CD4-positive, alpha-beta T cell treated with Interleukin-15 for 4 hours (primary cell): ENCODE results near the gene MRPL19.

Experiments used
- DNase-seq: peaks from one replicate; pipeline ENCODE4 v3.0.0-alpha.2; 2020; ENCODE audit warnings: low spot score

The MRPL19 gene

DNA sequence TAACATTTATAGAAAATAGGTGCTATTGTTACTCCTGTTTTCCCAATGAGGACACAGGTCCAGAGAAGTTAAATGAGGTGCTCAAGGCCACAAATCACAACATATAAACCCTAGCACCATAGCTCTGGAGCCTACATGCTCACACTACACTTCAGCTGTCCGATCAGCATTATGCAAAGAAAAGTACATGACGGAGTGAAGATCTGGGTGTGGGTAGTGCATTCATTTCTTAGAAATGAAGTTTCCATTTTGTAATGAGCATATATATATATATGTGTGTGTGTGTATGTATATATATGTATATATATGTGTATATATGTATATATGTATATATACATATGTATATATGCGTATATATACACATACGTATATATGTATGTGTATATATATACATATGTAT lies 30.2 kb upstream of the MRPL19 start:
- DNase-seq, result no peak

- no peak for DNase-seq
Observed at GRCh38 chr2:75616933-75617332, 29.6 kb upstream of the MRPL19 start.

DNA sequence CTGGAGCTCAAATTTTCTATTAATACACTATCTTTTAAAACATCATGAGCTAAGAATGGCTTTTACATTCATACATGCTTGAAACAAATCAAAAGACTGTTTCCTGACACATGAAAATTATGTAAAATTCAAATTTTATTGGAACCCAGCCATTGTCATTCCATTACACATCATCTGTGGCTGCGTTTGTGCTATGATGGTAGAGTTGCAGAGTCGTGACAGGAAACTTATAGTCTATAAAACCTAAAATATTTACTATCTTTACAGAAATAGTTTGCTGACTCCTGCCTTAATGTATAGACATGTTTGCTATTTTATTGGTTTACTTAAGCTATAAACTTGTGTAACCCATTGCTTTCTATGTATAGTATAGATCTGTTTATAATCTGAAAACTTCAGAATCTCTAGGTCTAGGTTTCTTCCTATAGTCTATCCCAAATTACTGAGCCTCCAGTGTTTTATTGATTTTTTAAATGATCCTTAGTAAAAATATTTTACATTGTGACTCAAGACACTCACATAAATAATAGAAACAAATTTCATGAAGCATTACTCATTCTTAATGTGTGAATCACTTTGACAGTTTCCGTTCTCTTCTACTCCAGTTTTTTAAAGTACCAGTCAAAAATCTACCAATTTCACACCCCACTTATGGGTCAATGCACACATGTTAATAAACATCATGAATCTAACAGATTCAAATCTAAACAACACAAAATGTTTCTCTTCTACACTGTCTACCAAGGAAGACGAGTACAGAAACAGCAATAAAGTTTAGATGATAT lies 26.4 kb upstream of the MRPL19 start:
- DNase-seq, result no peak

DNA sequence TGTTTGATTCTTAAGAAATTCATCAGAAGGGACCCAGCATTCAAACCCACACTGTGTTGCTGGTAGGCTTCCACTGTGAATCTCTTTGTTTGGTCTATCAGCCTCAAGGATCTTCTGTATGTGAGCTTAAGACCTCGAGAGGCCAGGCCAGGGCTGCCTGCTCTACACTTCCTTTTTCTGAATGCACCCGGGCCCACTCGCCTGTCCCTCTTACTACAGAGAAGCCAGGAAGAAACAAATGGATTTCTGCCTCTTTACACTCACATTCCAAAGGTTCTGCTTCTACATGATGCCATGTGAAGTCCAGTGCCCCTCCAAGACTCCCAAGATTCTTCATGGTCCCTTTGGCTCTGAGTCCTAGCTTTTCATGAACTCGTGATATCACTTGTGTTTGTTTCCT lies 25.4 kb upstream of the MRPL19 start:
- no peak for DNase-seq

DNA sequence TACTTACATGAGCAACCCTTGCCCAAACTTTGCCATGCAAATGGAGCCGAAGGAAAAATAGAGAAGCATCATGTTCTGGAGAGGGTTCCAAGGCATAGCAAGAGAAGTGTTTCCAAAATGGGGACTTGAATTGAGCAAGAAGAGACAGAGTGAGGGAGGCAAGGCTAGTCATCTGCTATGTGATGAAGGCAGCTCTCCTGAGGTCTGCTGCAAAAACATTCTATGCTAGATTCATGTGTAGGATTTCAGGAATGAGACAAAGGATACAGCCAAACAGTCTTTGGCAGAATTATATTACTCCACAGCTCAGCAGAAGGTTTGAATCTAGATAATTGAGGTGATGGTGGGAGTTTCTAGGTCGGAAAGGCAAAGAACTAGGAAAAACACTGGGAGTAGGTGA lies 24.1 kb upstream of the MRPL19 start:
- DNase-seq, result no peak

- DNase-seq, result no peak
Observed at GRCh38 chr2:75622929-75623328, 23.7 kb upstream of the MRPL19 start.

GRCh38 chr2:75627902-75628504 lies 18.6 kb upstream of the MRPL19 start:
- DNase-seq, result peak; percentile 46

GRCh38 chr2:75632091-75632701 lies 14.4 kb upstream of the MRPL19 start:
- DNase-seq, result no peak

DNA sequence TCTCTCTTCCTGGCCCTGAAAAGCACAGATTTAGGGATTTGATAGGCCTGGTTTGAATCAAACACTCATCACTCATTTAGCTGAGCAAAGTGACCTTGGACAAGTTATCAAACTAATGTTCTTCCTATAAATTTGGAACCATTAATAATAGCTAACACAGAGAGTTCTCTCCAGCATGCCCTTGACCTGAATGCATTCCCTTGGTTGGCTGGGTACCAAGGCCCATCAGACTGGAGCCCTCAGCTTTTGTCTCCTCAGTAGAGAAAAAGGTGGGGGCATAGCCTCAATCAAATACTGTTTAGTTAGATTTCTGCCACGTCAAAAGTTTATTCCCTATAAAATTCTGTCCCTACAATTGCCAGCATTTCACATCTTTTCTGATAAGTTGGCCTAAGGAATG lies 13.8 kb upstream of the MRPL19 start:
- no peak for DNase-seq

GRCh38 chr2:75633620-75634019 lies 13.0 kb upstream of the MRPL19 start:
- DNase-seq, result no peak

GRCh38 chr2:75634945-75635344 lies 11.6 kb upstream of the MRPL19 start:
- DNase-seq, result no peak

DNA sequence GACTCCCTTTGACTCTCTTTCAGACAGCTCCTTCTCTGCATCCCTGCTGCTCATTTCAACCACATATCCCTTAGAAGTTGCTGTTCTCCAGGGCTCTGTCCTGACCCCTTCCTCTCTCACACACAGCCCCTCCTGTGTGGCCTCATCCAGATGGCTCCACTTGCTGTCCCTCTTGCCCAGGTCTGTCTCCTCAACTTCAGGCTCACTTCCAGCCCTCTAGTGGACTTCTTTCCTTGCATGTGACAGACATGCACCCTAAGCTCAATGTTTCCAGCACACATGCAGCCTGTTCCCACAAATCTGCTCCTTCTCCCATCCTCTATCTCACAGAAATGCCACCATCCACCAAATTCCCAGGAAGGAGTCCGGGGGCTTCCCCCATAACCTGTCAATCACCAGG lies 9.0 kb upstream of the MRPL19 start:
- DNase-seq, result no peak

- DNase-seq, result peak; percentile 47
Observed at GRCh38 chr2:75640621-75641121, 5.9 kb upstream of the MRPL19 start.

DNA sequence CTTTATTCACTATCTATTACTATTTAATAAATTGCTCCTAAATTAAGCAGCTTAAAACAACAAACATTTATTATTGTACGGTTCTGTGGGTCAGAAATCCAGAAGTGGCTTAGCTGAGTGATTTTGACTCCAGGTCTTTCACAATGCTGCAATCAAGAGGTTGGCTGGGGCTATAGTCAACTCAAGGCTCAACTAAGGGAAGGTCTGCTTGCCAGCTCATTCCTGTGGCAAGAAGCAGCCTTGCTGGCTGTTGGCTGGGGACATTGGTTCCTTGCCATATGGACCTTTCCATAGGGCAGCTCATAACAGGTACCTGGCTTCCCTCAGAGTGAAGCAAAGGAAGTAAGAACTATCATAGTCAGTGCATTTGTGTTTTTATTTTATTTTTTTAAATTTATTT lies 5.0 kb upstream of the MRPL19 start:
- no peak for DNase-seq

GRCh38 chr2:75643980-75644379 lies 2.6 kb upstream of the MRPL19 start:
- DNase-seq, result no peak

- no peak for DNase-seq
Observed at GRCh38 chr2:75645643-75646042, 940 bp upstream of the MRPL19 start.

DNA sequence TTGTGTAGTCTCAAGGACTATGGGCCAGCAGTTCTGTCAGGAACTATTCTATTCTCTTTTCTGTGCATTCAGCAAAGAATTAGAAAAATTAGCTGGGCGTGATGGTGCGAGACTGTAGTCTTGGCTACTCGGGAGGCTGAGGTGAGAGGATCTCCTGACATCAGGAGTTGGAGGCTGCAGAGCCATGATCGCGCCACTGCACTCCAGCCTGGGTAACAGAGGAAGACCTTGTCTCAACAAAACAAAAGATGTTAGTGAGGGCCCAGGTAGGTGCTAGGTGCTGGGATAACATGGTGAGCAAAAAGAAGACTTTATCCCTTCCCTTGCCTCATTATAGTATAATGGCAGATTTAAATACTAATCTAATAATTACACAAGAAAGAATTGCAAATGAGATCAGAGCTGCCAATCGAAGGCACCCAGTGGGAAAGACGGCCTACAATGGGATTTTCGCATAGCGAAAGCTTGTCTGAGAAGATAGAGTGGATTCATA lies 447 bp upstream of the MRPL19 start:
- DNase-seq, result no peak

GRCh38 chr2:75647771-75648170 lies 1.2 kb downstream of the MRPL19 start:
- no peak for DNase-seq

- DNase-seq, result no peak
Observed at GRCh38 chr2:75654012-75654411, 7.4 kb downstream of the MRPL19 start.

GRCh38 chr2:75655861-75656260 lies 9.3 kb downstream of the MRPL19 start:
- no peak for DNase-seq

DNA sequence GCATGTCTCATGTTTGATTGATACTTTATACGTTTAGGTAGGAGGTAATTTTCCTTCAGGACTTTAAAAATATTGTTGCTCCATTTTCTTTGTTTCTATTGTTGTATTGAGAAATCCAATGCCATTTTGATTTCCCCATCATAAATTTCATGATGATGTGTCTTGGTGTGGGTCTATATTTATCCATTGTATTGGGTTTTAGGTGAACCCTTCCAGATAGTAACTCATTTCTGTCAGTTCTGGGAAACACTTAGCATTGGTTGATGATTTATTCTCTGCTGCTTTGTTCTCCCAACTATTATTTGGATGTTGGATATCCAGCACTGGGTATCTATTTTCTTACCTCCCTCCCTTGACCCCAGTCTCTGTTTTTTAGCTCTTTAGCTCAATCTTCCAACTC lies 10.0 kb downstream of the MRPL19 start:
- no peak for DNase-seq

- DNase-seq, result no peak
Observed at GRCh38 chr2:75657798-75658197, 11.2 kb downstream of the MRPL19 start.

GRCh38 chr2:75666911-75667310 lies 20.3 kb downstream of the MRPL19 start:
- DNase-seq, result no peak
